ENCODE measurements around the gene SEMA4G.

Gene SEMA4G, protein sequence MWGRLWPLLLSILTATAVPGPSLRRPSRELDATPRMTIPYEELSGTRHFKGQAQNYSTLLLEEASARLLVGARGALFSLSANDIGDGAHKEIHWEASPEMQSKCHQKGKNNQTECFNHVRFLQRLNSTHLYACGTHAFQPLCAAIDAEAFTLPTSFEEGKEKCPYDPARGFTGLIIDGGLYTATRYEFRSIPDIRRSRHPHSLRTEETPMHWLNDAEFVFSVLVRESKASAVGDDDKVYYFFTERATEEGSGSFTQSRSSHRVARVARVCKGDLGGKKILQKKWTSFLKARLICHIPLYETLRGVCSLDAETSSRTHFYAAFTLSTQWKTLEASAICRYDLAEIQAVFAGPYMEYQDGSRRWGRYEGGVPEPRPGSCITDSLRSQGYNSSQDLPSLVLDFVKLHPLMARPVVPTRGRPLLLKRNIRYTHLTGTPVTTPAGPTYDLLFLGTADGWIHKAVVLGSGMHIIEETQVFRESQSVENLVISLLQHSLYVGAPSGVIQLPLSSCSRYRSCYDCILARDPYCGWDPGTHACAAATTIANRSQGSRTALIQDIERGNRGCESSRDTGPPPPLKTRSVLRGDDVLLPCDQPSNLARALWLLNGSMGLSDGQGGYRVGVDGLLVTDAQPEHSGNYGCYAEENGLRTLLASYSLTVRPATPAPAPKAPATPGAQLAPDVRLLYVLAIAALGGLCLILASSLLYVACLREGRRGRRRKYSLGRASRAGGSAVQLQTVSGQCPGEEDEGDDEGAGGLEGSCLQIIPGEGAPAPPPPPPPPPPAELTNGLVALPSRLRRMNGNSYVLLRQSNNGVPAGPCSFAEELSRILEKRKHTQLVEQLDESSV

DNA sequence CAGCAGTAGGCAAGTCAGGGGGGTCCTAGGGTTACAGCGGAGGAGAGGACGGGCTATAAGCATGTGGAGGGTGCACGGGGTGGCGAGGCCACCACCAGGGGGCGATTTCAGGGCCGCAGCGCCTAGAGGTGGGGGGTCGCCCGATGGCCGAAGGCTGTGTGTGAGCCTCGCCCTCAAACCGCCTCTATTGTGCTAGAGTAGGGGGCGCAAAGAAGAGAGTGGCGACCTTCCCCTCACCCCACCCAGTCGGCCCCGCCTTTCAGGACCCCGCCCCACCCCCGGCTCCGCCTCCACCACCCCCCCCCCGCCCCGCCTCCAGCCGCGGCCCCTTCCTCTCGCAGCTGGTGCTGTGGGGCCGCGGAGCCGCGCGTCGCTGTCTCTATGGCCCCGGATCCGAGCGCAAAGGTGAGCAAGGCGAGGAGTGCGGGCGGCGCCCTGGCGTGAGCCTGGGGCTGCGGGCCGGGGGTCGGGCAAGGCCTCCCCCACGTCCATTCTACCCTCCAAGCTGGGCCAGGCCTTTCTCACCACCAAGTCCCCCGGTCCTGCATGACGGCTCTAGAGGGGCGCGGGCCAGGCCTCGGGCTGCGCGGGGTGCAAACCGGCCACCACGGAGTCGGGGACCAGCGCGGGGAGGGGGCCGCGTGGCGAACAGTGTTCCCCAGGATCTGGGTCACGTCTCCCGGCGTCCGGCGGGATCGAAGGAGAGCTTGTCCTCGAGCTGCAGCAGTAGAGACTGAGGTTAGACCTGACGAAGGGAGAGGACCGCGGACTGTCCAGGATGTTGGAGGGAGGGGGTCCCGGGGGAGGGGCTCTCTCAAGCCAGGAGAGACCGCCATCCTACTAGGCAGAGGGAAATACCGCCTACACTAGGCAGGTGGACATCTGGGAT is at the start of gene SEMA4G:
Gene SEMA4G, plus strand, starts transcription at position 318 of the 889 bp plus-strand sequence. CDS start 3,409 bp downstream, outside the sequence.
- no peak for DNase-seq

DNA sequence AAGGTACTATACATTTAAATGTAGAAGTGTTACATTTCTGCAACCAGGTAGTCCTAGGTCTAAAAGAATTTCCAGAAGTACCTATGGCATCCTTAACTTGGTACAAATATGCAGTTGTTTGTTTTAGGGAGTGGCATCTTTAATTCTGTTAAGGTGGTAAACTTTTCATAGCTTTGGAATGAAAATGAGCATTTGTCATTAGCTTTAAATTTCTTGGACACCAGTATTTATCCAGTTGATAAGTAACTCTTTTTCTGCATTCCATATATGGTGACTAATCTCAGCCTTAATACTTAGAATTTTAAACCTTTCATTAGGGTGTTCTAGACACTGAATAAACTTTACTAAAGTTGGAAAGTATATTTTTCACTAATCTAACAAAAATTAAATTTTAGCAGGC is 45.7 kb upstream of the SEMA4G start:
- no peak for DNase-seq

DNA sequence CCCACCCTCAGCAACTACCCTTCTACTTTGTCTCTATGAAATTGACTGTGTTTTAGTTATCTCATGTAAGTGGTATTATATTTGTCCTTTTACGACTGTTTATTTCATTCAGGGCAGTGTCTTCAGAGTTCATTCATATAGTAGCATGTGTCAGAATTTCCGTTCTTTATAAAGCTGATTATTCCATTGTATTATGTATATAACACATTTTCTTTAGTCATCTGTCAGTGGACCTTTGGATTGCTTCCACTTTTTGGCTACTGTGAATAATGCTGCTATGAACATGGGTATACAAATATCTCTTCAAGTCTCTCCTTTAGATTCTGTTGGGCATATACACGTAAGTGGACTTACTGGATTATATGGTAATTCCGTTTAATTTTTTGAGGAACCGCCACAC is 42.0 kb upstream of the SEMA4G start:
- no peak for DNase-seq

DNA sequence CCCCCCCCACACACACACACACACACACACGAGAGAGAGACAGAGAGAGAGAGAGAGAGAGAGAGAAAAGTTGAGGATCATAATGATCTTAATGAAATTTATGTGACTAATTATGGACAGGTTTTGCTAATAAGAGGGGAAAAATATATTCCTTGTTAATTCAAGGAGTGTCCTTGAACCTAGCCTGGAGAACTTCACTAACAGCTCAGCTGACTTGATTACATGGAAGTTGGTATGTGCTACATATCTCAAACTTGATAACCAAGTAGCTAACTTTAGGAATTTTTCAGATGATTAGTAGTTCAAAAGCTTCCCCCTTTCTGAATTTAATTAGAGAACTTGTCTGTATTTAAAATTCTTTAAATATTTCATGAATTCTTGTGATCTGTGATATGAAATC is 41.3 kb upstream of the SEMA4G start:
- DNase-seq, result no peak

DNA sequence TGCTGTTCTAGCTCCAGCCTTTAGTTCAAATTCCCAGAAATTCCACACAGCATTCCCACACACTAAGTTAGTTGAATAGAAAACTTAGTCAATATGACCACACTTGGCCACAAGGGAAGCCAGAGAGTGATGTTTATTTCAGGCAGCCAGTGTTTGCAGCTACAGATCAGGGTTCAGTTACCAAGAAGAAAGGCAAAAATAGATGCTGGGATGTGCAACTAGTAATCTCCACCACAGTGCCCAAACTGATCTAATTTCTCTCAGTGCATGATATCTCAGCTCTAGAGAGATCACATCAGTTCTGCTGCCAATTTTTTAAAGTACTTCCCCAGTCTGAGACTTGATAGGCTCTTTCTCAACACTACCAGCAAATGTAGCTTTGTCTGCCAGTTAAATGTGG is 38.9 kb upstream of the SEMA4G start:
- DNase-seq, result no peak

DNA sequence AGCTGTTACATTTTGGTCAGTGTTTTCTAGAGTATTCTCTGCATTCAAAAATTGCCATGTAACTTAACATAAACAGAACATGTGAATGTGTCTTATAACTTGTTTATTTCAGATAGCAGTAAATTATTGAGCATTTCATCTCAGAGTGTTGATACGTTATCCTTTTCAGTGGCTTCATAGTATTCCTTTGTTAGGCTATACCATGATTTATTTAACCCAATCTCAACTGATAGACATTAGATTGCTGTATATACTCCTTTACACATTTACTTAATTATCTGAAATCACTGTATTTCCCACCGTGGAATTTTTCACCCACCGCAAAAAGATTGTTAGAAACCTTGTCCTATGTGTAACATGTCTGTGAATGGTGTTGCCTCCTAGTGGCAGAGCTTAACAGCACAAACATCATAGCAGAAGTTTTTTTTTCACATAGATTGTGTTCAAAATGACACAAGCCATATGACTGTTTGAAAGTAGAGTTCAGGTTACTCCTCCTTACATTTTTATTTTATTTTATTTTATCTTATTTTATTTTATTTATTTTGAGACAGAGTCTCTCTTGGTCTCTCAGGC is 35.1 kb upstream of the SEMA4G start:
- DNase-seq, result no peak

DNA sequence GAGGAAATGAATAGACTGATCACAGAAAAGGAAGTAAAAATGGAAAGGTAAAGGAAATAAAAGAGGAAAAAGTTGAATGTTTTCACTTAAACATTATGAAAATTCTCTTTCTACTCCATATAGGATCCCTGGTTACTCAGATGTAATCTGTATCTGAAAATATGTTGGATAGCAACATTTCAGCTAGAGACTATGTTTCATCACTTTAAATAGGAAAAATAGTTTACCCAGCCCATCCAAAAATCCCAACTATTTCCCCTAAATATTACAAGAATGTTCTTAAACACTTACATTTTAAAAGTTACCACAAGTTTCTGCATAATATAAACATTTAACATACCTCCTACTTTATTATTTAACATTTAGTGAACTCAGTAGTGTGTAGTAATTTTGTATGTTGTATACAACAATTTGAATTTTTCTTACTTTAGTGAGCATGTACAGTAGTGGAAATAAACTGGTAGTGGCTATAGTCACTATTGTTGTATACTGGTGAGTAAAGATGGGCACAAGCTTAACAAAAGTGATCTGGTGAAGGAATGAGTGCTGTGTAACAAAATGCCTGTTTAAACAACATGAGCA is 29.4 kb upstream of the SEMA4G start:
- DNase-seq, result no peak

DNA sequence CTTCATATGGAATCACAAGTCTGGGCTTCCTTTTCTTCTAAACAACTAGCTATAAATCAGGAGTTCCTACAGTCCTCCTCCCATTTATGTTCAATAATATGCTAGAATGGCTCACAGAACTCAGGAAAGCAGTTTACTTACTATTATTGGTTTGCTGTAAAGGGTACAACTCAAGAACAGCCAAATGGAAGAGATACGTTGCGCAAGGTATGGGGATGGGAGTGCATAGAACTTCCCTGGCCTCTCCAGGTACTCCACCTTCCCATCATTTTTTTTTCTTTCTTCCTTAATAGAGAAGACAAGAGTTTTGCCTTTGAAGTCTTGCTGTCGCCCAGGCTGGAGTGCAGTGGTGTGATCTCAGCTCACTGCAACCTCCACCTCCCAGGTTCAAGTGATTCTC is 27.1 kb upstream of the SEMA4G start:
- DNase-seq, result no peak

DNA sequence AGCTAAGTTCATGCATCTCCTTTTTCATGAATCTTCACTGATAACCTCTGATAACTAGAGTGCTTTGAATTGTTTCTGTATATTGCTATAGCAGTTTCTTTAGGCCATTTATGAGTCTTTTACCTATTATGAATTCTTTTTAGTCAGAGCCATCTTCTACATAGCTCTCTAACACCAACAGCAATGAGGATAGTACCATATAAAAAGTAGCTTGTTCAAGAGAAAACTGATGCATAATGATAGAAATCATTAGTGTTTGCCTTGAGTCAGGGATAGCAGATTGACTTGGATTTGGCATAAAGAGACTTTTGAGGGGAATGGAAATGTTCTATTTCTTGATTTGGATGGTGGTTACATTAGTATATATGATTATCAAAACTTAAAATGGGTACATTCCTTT is 25.8 kb upstream of the SEMA4G start:
- DNase-seq, result no peak

DNA sequence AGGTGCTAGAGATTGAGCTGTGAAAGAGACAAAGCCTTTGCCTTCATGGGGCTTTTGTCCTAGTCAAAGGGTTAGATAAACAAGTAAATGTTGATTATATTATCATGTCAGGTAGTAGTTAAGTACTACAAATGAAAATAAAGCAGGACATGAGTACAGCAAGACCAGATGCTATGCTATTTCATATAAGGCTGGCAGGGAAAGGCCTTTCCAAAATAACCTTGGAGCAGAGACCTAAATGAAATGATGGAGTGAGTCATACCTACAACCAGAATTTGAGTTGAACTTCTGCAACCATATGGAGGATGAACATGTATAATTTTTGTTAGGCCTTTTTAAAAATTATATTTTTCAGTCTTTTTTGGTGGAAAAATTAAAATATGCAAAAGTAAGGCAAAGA is 23.6 kb upstream of the SEMA4G start:
- DNase-seq, result no peak

DNA sequence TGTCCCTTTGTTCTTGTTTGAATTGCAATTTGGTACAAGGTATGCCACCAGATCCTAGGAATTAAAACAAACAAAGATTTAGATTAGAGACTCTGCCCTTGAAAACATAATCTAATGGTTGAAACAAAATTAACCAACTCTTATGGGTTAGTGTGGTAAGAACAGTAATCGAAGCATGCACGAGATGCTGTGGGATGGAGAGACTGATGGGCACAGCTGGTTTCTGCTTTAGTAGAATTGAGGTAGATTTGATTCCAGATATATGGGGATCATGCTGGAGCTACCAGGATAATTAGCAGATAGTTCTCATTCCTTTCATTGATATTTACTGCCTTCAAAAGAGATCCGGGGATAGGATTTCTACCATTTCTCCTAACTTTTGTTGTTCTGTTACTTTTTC is 20.4 kb upstream of the SEMA4G start:
- DNase-seq, result no peak

DNA sequence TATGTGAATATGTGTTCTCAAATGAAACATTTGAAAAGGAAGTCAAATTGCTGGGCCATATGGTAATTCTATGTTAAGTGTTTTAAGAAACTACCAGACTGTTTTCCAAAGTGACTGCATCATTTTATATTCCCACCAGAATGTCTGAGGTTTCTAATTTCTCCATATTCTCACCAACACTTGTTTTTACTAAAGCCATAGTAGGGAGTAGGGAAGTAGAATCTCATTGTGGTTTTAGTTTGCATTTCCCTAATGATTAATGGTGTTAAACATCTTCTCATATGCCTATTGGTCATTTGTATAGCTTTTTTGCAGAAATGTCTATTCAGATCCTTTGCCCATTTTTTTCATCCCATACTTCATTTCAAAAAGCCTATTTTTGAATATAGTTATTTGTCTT is 9.1 kb upstream of the SEMA4G start:
- no peak for DNase-seq

DNA sequence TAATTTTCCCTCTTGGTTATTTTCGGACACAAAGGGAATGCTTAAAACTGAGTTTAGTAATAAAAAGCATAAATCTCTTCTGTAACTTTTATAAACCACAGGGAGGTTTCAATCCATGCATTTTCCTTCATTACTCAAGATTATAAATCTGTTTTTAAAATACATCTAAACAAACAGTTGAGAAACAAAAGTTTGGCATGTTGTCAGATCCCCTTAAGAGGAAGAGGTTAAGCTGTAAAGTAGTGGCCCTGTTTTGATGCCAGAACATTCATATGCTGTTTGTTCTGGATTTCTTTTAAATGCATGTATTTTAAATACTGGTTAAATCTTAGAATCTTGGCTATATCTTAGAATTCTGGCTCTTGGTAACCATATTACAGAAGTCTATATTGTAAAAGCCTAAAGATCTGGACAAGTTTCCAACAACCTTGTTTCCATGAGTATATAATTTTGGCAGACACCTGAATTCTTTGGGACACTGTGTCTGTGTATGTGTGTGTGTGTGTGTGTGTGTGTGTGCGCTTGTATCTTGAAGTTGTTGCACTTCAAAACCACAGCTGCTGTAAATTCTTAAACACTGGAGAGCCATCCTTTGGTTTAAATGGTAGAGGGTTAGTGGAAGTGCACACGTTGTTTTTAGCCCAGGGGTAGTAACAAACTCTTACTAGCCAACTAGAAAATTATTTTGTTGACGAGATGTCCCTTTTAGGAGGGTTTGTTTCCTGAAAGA is 6.8 kb upstream of the SEMA4G start:
- DNase-seq, result no peak

DNA sequence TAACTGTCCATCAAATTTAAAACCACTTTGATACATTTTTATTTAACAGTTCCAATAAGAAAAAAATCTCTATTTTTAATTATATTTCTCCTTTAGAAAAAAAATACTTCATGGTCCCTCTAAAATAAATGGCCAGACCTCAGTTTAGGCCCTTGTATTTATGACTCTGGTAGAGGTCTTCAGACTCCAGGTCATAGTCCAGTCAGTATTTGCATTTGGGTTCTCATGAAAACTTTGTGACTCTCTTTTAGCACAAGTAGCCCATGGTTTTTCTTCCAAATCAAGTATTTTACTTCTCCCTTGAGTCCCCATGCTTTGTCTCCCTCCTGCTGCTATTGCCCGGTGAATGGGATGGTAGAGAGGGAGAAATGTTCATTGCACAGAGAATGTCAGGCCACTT is 5.5 kb upstream of the SEMA4G start:
- no peak for DNase-seq

DNA sequence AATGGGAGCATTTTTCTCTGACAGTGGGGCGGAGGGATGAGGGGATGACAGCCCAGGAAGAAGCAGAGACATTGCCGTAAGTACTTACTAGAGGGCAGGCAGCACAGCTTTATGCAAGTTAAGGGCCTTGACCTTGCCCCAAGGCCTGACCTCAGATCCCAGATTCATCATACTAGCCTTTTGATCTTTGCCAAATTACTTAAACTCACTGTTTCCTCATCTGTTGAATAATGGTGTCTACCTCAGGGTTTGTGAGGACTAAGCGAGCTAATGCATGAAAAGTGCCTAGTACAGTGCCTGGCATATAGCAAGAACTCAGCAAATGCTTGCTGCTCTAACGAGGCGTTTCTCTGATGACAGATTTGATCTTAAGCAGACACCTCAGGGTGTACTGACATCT is 3.5 kb upstream of the SEMA4G start:
- no peak for DNase-seq

DNA sequence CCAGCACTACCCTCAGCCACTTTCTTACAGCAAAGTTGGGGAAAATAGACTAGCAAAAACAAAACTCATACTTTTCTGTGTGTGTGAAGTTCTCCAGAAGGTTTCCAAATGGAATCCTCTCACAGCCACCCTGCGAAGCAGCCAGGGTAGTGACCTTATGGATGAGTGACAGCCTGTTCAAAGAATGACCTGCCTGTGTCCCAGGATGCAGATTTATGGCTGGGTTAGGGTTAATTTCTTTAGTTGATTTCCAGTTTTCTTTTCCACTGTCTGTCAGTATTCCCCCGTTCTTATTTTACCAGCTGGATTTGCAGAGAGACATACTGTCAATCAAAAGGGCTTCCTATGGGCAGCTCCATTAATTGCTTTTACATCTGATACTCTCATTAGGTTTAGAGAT is 2.4 kb upstream of the SEMA4G start:
- DNase-seq, result no peak

DNA sequence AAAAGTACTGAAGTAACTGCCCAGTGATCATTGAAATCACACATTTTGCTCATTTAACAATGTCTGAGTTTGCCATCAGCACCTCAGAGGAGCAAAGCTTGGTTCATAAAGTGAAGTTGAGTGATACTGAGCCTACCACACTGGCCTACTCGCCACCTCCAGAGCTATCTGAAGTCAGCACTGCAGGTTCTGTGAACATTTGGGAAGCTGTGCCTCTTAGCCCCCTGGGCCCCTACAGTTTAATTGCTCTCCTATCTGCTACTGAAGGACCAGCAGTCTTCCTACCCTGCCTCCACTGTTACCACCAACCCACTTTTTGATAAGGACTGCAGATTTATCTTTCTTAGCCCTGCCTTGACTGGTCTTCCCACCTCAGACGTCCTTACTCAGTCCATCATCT is 2.0 kb upstream of the SEMA4G start:
- DNase-seq, result no peak

DNA sequence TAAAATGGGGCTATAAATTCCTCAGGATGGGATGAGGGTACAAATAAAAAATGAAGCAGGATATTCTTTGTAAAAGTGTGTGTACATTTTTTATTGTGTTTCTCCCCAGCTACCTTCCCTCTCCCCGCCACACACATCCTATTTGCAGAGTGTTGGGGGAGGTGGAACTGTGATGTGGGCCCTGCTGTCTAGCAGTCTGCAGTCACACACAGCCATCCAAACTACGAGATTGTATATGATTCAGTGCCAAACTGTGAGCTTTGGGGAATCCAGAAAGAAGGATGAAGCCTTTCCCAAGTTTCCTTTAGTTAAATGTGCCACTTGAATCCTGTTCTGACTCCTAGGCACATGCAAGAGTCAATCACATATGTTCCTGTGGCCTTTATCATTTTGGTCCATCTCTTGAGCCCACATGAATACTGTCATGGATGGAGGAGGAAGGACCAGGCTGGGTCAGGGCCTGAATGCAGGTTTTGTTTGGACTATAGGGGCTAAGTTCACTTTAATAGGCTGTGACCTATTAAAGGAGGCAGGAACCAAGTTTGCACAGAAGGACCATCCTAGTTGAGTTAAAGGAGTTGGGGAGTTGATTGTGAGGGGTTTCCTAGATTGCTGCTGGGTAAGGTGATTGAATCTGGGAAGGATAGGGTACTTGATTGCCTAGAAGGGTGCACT is 1.1 kb upstream of the SEMA4G start:
- no peak for DNase-seq

DNA sequence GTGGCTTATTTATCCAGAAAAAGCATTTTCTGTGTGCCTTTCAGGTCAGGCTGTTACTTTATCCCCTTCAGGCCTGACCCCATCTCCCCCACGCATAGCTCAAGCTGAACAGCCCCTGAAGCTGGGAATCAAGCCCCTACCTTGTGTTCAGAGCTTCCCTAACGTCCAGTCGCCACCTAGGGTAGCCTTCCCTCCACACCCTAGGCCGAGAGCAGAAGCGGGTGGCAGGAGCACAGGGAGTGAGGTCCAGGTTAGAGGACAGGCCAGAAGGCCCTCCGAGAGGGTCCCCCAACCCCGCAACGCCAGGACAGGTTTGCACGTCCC is 479 bp upstream of the SEMA4G start:
- no peak for DNase-seq

DNA sequence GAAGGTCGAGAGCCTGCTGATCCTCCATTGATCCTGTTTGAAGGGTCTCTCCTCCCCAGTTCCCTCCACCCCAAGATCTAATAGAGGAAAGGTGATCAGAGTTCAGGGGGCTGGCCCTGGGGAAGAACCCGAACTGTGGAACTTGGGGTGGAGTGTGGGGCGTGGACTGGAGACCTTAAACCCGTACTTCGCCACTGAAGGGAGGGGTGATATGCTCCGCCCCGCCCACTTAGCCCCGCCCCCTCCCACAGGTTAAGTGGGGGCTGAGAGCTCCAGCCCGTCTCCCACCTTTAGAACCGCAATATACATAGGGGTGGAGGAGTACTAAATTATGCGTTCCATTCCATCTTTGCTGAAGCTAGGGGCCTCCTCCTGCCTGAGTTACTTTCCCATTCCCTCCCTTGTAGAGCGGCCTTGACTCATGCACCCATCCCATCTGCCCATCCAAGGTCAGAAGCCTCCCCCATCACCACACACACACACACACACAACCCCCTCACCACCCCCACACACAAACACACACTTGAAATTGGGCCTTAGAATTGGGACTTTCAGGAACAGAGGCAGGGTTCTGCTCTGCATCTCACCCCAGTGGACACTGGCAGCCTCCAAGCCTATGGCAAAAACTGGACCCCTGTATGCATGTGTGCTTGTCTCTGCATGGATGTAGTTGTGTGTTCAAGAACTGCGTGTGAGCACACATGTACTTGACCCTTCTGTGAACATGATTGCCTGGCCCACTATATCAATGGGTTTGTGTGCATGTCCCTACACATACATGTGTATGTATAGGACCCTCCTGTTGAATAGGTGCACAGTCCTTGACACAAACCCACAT is 991 bp downstream of the SEMA4G start:
- DNase-seq, result no peak
